HL-60 (cell line): ENCODE results near the gene TMEM234.

Experiments
- DNase-seq, 2 experiments: peaks; one replicate each; pipeline ENCODE4 v3.0.0-alpha.2; 2010 to 2020; ENCODE audit warnings: low read depth in 1 of 2, low spot score in 1 of 2
- H3K27ac ChIP-seq: fragments of 250-450 bp; sonication (Bioruptor Pico); replicated peaks from 2 replicates; pipeline ENCODE4 v1.5.1; 2020; ENCODE audit warnings: mild to moderate bottlenecking, moderate library complexity
- H3K27me3 ChIP-seq: fragments of 250-450 bp; sonication (Bioruptor Pico); 2 replicates; pipeline ENCODE4 v1.5.1; 2021; ENCODE audit warnings: mild to moderate bottlenecking, moderate library complexity; ENCODE audit not compliant: insufficient read depth, poor library complexity, severe bottlenecking
- H3K4me3 ChIP-seq: replicated peaks from 2 replicates; pipeline ENCODE4 v1.5.1; 2011; ENCODE audit warnings: mild to moderate bottlenecking, control low read depth, low read length; ENCODE audit not compliant: insufficient read depth
- CTCF ChIP-seq: IDR thresholded peaks from one replicate; pipeline ENCODE4 v1.5.1; 2011; ENCODE audit warnings: low read length, control low read depth, inconsistent platforms; ENCODE audit not compliant: insufficient read depth
- GABPA ChIP-seq: IDR thresholded peaks from 2 replicates; pipeline ENCODE4 v1.6.1; 2012; ENCODE audit warnings: low read depth
- POLR2AphosphoS5 ChIP-seq: IDR thresholded peaks from 2 replicates; pipeline ENCODE4 v1.6.1; 2012; ENCODE audit warnings: low read depth
- REST ChIP-seq: IDR thresholded peaks from 2 replicates; pipeline ENCODE4 v1.6.1; 2012; ENCODE audit warnings: low read depth; ENCODE audit not compliant: insufficient replicate concordance
- SPI1 ChIP-seq: IDR thresholded peaks from 2 replicates; pipeline ENCODE4 v1.6.1; 2012; ENCODE audit warnings: low read depth, mild to moderate bottlenecking, borderline replicate concordance

Gene TMEM234

GRCh38 chr1:32247452-32247851 lies 25.3 kb upstream of the TMEM234 start:
- DNase-seq = no peak
- TF ChIP-seq CTCF = no peak
- Histone ChIP-seq H3K27me3 (no peaks in the 10 kb centered on the region), H3K4me3 (no peak overlapping the region), H3K27ac (no peak overlapping the region)

- TF ChIP-seq REST (no peak), GABPA (no peak)
- no peak within 1 kb of the TSS for H3K27ac ChIP-seq
- no peak within 1 kb of the TSS for H3K4me3 ChIP-seq
- H3K27me3 ChIP-seq = no peaks in the 10 kb centered on the region
- DNase-seq = no peak
Measured at GRCh38 chr1:32246888-32247273, 24.7 kb upstream of the TMEM234 start, which contains the start of gene FAM167B. Gene FAM167B (plus strand): TSS chr1:32247222. CDS start chr1:32247422, 200 bp downstream.

GRCh38 chr1:32242341-32242851 lies 20.2 kb upstream of the TMEM234 start:
- Histone ChIP-seq H3K4me3 (no peak overlapping the region), H3K27ac (no peak overlapping the region), H3K27me3 (no peaks in the 10 kb centered on the region)
- TF ChIP-seq SPI1 (peak; percentile 21; the same call in 1 of the 2 replicates), REST (no peak), GABPA (no peak)
- no peak for DNase-seq

GRCh38 chr1:32241001-32241763 lies 19.0 kb upstream of the TMEM234 start:
- peak overlapping the region; percentile 54 for H3K4me3 ChIP-seq
- no peak overlapping the region for H3K27ac ChIP-seq
- no peak for DNase-seq
- TF ChIP-seq REST (no peak), GABPA (no peak), CTCF (no peak), POLR2AphosphoS5 (no peak), SPI1 (no peak)
- H3K27me3 ChIP-seq = no peaks in the 10 kb centered on the region
